HepG2 (cell line): ENCODE data around the gene MAPK8IP1. TPM values are rescaled to one million over a fixed set of nuclear protein-coding genes. Genes with fewer than 3 reads are reported as not detected.

Experiments
- AKNA ChIP-seq: sonication (generic); formaldehyde crosslinking; IDR thresholded peaks from 2 replicates; pipeline ENCODE4 v1.4.0; 2020; ENCODE audit warnings: missing genetic modification reagents, borderline replicate concordance
- BRCA1 ChIP-seq: sonication (generic); formaldehyde crosslinking; IDR thresholded peaks from 2 replicates; pipeline ENCODE4 v1.4.0; 2020; ENCODE audit warnings: missing genetic modification reagents
- HMGA1 ChIP-seq: sonication (generic); formaldehyde crosslinking; conservative IDR thresholded peaks from 2 replicates; pipeline ENCODE4 v1.4.0; 2020; ENCODE audit warnings: missing genetic modification reagents
- KMT2B ChIP-seq: IDR thresholded peaks from 2 replicates; pipeline ENCODE4 v1.6.1; 2016; ENCODE audit warnings: missing genetic modification reagents, missing compliant biosample characterization
- MAX ChIP-seq: IDR thresholded peaks from 2 replicates; pipeline ENCODE4 v1.6.1; 2012; ENCODE audit warnings: inconsistent platforms
- RFXAP ChIP-seq: sonication (generic); formaldehyde crosslinking; IDR thresholded peaks from 2 replicates; pipeline ENCODE4 v1.4.0; 2020; ENCODE audit warnings: missing genetic modification reagents, borderline replicate concordance
- SAP130 ChIP-seq: IDR thresholded peaks from 2 replicates; pipeline ENCODE4 v1.6.1; 2016; ENCODE audit warnings: low read depth
- TOPORS ChIP-seq: sonication (generic); formaldehyde crosslinking; IDR thresholded peaks from 2 replicates; pipeline ENCODE4 v1.8.0; 2023; ENCODE audit warnings: mild to moderate bottlenecking, missing genetic modification reagents
- UBTF ChIP-seq: sonication (generic); formaldehyde crosslinking; IDR thresholded peaks from 2 replicates; pipeline ENCODE4 v1.4.0; 2020; ENCODE audit warnings: mild to moderate bottlenecking, missing genetic modification reagents
- ZNF235 ChIP-seq: sonication (generic); formaldehyde crosslinking; IDR thresholded peaks from 2 replicates; pipeline ENCODE4 v1.8.1; 2023; ENCODE audit warnings: mild to moderate bottlenecking, missing genetic modification reagents, borderline replicate concordance
- ZNF280B ChIP-seq: sonication (generic); formaldehyde crosslinking; IDR thresholded peaks from 2 replicates; pipeline ENCODE4 v1.5.0; 2020; ENCODE audit warnings: missing genetic modification reagents, mild to moderate bottlenecking, borderline replicate concordance
- ZNF460 ChIP-seq: sonication (generic); formaldehyde crosslinking; IDR thresholded peaks from 2 replicates; pipeline ENCODE4 v1.5.1; 2020; ENCODE audit warnings: missing genetic modification reagents, mild to moderate bottlenecking, borderline replicate concordance
- ZNF720 ChIP-seq: sonication (generic); formaldehyde crosslinking; IDR thresholded peaks from 2 replicates; pipeline ENCODE4 v1.4.0; 2020; ENCODE audit warnings: missing genetic modification reagents
- ZNF768 ChIP-seq: sonication (generic); formaldehyde crosslinking; IDR thresholded peaks from 2 replicates; pipeline ENCODE4 v1.4.0; 2020; ENCODE audit warnings: missing genetic modification reagents
- ZSCAN12 ChIP-seq: sonication (generic); formaldehyde crosslinking; IDR thresholded peaks from 2 replicates; pipeline ENCODE4 v1.9.0; 2021; ENCODE audit warnings: mild to moderate bottlenecking, missing genetic modification reagents
- polyA plus RNA-seq, 8 experiments: library from polyadenylated mRNA; depleted of rRNA in 3 of 8; stranded (reverse) in 7 of 8; unstranded in 1 of 8; fragments of >200 nt; fragmentation: Illumina TruSeq in 4 of 8; extraction: Trizol in 4 of 8; gene quantifications; 2 replicates each; pipeline versions ENCODE4 v1.2.1 to v1.2.3, GENCODE V29; 2011 to 2016; ENCODE audit warnings: low read depth in 4 of 8, missing spikeins in 1 of 8, mixed read lengths in 1 of 8; ENCODE audit not compliant: insufficient read depth in 1 of 8
- total RNA-seq, 5 experiments: library from RNA; depleted of rRNA; stranded (reverse); fragments of >200 nt; fragmentation: Illumina TruSeq; extraction: Trizol; gene quantifications; 2 replicates each; pipeline ENCODE4 v1.2.3, GENCODE V29; 2016; ENCODE audit warnings: low read depth in 1 of 5
- TF ChIP-seq, protein P1 (sequence below): IDR thresholded peaks from 2 replicates; pipeline ENCODE4 v1.6.1; 2016; ENCODE audit warnings: missing biosample characterization, missing genetic modification reagents, low read depth
- TF ChIP-seq, protein P2 (sequence below): sonication (generic); formaldehyde crosslinking; IDR thresholded peaks from 2 replicates; pipeline ENCODE4 v1.5.0; 2020; ENCODE audit warnings: missing genetic modification reagents

The MAPK8IP1 gene
- total and polyA plus RNA-seq, 2 of the 13 experiments (the other 11 are each of a cell fraction or from before 2014, with no cell fraction given): 2.2 to 4.2 TPM

- TF ChIP-seq KMT2B (no peak), RFXAP (CRISPR knock-in tag) (no peak), TOPORS (CRISPR knock-in tag) (no peak), MAX (peak; percentile 19; the same call in 1 of the 2 replicates), ZSCAN12 (CRISPR knock-in tag) (0 out of 2 replicates have a peak, but pooled peaks have one; percentile 26), ZNF768 (CRISPR knock-in tag) (no peak), HMGA1 (CRISPR knock-in tag) (no peak), BRCA1 (CRISPR knock-in tag) (no peak), ZNF720 (CRISPR knock-in tag) (no peak), ZNF235 (CRISPR knock-in tag) (peak; percentile 76; the same call in 1 of the 2 replicates), ZNF460 (CRISPR knock-in tag) (no peak), ZNF280B (CRISPR knock-in tag) (no peak), AKNA (CRISPR knock-in tag) (no peak), UBTF (CRISPR knock-in tag) (peak; percentile 19; the same call in 1 of the 2 replicates), SAP130 (CRISPR knock-in tag) (peak; percentile 16)
- TF ChIP-seq, protein P1, sequence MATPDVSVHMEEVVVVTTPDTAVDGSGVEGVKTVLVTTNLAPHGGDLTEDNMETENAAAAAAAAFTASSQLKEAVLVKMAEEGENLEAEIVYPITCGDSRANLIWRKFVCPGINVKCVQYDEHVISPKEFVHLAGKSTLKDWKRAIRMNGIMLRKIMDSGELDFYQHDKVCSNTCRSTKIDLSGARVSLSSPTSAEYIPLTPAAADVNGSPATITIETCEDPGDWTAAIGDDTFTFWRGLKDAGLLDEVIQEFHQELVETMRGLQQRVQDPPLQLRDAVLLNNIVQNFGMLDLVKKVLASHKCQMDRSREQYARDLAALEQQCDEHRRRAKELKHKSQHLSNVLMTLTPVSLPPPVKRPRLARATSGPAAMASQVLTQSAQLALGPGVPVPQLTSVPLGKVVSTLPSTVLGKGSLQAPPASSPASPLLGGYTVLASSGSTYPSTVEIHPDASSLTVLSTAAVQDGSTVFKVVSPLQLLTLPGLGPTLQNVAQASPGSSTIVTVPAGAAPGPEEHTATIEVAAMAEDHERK (CRISPR knock-in tag): no peak
- TF ChIP-seq, protein P2, sequence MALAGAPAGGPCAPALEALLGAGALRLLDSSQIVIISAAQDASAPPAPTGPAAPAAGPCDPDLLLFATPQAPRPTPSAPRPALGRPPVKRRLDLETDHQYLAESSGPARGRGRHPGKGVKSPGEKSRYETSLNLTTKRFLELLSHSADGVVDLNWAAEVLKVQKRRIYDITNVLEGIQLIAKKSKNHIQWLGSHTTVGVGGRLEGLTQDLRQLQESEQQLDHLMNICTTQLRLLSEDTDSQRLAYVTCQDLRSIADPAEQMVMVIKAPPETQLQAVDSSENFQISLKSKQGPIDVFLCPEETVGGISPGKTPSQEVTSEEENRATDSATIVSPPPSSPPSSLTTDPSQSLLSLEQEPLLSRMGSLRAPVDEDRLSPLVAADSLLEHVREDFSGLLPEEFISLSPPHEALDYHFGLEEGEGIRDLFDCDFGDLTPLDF (CRISPR knock-in tag): no peak
Observed at GRCh38 chr11:45922425-45923082, 37.1 kb downstream of the MAPK8IP1 start, which contains the start of gene LARGE2 (continued).
